AG09309 (cell line): ENCODE results near the gene RBM20.

Experiments
- DNase-seq: peaks from one replicate; pipeline ENCODE4 v3.0.0-alpha.2; 2010; ENCODE audit warnings: low read depth
- H3K4me3 ChIP-seq: 2 replicates; pipeline ENCODE4 v1.5.1; 2011; ENCODE audit warnings: mild to moderate bottlenecking, low read depth, low read length, moderate library complexity; ENCODE audit not compliant: control insufficient read depth
- TF ChIP-seq, protein P1 (sequence below): IDR thresholded peaks from 2 replicates; pipeline ENCODE4 v1.5.1; 2011; ENCODE audit warnings: mild to moderate bottlenecking, low read depth, low read length, inconsistent platforms; ENCODE audit not compliant: insufficient read depth, control insufficient read depth; ENCODE audit errors: missing control alignments

Gene RBM20

DNA sequence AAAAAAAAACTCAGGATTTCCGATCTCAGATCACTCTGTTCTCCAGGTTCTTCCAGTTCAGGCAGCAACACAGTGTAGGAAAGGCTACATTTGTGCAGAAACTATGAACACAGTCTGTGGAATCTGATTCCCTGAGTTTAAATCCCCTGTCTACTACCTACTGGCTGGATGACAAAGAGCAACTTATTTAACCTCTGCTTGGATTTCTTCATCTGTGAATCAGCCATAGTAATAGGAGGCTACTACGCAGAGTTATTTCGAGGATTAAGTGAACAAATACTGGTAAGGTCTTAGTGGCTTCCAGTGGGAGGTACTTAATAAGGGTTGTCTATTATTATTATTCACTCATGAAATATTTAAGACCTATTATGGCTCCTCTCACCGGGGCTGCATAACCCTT lies 183.3 kb downstream of the RBM20 start:
- TF ChIP-seq, protein P1, sequence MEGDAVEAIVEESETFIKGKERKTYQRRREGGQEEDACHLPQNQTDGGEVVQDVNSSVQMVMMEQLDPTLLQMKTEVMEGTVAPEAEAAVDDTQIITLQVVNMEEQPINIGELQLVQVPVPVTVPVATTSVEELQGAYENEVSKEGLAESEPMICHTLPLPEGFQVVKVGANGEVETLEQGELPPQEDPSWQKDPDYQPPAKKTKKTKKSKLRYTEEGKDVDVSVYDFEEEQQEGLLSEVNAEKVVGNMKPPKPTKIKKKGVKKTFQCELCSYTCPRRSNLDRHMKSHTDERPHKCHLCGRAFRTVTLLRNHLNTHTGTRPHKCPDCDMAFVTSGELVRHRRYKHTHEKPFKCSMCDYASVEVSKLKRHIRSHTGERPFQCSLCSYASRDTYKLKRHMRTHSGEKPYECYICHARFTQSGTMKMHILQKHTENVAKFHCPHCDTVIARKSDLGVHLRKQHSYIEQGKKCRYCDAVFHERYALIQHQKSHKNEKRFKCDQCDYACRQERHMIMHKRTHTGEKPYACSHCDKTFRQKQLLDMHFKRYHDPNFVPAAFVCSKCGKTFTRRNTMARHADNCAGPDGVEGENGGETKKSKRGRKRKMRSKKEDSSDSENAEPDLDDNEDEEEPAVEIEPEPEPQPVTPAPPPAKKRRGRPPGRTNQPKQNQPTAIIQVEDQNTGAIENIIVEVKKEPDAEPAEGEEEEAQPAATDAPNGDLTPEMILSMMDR = no peak
- peak; percentile 27 for DNase-seq
- no peak overlapping the region for H3K4me3 ChIP-seq

DNA sequence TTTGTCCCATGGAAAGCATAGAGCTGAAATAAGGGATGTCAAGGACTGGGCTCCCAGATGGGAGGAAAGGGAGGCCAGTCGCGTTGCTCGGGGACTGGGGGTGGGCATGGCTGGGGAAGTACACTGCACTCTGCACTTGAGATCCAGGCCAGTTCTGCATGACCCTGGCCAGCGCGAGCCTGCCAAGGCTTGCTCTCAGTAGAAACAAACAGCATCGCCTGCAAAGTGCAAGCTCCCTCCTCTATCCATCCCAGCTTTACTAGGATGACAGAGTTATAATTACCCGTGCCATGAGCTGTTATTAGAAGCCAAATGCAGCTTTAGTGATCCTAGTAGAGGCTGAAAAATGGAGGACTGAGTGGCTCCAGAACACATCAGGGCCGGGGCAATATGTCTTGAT lies 183.7 kb downstream of the RBM20 start:
- H3K4me3 ChIP-seq = no peak overlapping the region
- TF ChIP-seq, protein P1 = no peak
- DNase-seq = no peak

DNA sequence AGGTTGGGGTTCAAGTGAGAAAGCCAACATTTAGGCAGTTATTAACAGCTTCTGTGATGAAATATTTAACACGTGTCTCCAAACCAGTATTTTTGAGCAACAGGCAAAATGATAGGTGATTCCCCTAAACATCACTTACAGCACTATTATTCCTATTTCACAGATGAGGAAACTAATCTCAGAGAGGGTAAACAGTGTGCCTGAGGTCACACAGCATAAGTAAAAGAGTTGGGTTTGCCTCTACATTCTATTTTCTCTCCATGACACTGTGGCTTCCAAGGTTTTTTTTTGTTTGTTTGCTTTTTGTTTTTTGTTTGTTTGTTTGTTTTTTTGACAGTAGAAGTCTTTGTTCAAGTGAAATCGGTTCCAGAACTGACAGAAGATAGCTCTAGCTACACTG lies 184.4 kb downstream of the RBM20 start:
- TF ChIP-seq, protein P1 = no peak
- no peak for DNase-seq
- no peak overlapping the region for H3K4me3 ChIP-seq

DNA sequence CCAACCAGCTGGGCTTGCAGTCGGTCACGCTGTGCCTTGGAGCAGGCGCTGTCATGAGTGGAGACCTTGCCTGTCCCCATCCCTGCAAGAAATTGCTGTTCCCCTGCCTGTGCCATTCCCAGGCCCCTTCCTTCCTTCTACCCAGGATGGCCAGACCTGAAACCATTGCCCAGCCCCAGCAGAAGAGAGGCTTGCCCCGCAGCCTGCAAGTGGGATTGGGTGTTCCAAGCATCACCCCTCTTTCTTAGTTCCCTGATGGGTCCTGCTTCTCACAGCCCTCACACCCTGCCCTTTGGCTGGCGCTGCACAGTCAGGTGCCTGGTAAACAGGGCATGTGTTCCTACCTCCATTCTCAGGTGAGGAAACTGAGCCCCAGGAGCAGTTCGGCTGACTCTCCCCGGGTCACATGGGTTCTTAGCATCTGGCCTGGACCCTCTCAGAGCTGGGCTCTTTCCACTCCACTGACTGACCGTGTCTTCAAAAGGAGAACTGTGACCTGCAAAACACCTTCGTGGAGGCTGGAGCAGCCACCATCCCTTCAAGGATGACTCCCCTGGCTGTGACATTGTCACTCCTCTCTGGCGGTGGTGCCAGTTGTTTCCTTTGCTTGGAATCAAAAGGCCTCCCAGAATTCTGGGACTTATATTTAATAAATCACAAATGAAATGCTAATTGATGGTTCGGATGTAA lies 185.7 kb downstream of the RBM20 start:
- H3K4me3 ChIP-seq = no peak overlapping the region
- TF ChIP-seq, protein P1 = no peak
- DNase-seq = no peak

DNA sequence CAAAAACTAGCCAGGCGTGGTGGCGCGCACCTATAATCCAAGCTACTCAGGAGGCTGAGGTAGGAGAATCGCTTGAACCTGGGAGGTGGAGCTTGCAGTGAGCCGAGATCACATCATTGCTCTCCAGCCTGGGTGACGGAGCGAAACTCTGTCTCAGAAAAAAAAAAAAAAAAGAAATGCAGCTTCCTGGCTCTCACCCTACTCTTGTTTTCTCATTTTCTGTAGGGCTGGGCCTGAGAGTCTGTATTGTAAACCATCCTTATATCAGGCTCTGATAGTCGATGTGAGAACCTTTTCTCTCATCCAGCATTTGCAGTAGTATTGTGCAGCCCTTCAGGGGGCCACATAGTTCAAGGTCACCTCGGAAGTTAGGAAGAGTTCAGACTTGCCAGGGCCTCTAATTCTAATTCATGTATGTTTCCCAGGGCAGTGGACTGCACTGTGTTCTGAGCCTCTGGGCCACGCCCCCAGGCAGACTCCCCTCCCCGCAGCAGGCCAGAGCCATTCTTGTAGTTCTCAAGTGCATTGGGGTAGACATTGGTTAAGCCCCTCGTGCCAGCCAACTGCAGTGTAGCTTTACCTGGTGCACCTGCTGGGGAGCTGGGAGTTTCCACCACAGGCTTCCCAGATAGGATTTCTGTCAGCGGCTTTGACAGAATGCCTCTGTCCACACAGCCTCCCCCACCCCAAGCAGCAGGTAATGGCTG lies 189.3 kb downstream of the RBM20 start:
- TF ChIP-seq, protein P1 = no peak
- no peak overlapping the region for H3K4me3 ChIP-seq

DNA sequence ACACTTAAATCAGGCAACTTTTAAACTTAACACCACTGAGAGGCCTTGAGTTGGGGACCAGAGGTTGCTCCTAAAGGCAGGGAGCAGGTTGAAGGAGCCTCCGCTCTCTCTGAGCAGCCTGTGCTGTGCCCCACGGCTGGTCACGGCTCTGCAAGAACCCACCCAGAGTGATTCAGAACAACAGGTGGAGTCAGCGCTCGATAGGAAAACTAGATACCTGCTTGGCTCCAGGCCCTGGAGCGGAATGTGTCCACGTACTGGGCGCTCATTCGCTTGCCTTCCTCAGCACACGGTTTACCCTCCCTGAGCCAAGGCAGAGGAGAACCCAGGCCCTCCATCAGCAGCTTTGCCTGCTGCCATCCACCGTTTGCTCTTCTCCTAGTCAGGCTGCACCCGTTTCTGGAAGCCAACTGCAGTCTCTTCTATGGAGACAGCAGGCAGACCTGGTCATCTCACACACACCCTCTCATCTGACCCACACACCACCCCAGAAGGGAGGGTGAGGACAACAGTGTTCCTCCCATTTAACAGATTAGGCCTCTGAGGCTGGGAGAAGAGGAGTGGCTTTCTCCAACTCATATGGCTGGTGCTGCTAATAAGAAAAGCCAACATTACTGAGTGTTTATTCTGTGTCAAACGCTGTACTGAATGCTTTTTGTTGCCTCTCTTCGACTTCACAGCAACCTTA lies 189.9 kb downstream of the RBM20 start:
- DNase-seq = no peak
- TF ChIP-seq, protein P1 = no peak
- no peak overlapping the region for H3K4me3 ChIP-seq

More for the DNA sequence above, 189.3 kb downstream of the RBM20 start:
- no peak for DNase-seq
